Stomach (tissue), 9 donors: Measurements from ENCODE around the gene EIF5. TPM values are rescaled to one million over a fixed set of nuclear protein-coding genes. Genes with fewer than 3 reads are reported as not detected.

ENCODE experiments used
- DNase-seq, 2 donors: peaks; one replicate each; pipeline versions ENCODE4 v3.0.0 to v3.0.0-alpha.2; 2013 to 2019
- H3K27ac ChIP-seq, 5 donors: fragments of 200-600 bp in 4 of 5; sonication (generic) in 4 of 5; one replicate each; pipeline ENCODE4 v1.5.1; 2013 to 2019; ENCODE audit warnings: mild to moderate bottlenecking in 1 of 5, moderate library complexity in 1 of 5
- H3K27me3 ChIP-seq, 3 donors: fragments of 200-600 bp; sonication (generic); one replicate each; pipeline ENCODE4 v1.5.1; 2017 to 2019; ENCODE audit warnings: mixed run types in 1 of 3
- H3K36me3 ChIP-seq, 4 donors: fragments of 200-600 bp; sonication (generic); 1 replicate in 3 of 4; 2 replicates in 1 of 4; pipeline ENCODE4 v1.5.1; 2016 to 2019
- H3K4me1 ChIP-seq, 4 donors: fragments of 200-600 bp; sonication (generic); one replicate each; pipeline ENCODE4 v1.5.1; 2016 to 2019
- H3K4me3 ChIP-seq, 4 donors: fragments of 200-600 bp; sonication (generic) in 3 of 4; one replicate each; pipeline ENCODE4 v1.5.1; 2016 to 2019; ENCODE audit warnings: mild to moderate bottlenecking in 1 of 4
- H3K9me3 ChIP-seq, 4 donors: fragments of 200-600 bp; sonication (generic); one replicate each; pipeline ENCODE4 v1.5.1; 2016 to 2019
- EP300 ChIP-seq: sonication (generic); formaldehyde crosslinking; IDR thresholded peaks from one replicate; pipeline ENCODE4 v1.6.1; 2017; ENCODE audit warnings: antibody characterized with exemption
- POLR2A ChIP-seq, 4 donors: fragments of 450-650 bp; IDR thresholded peaks; one replicate each; pipeline ENCODE4 v1.6.1; 2016; ENCODE audit warnings: antibody characterized with exemption in 4 of 4, control low read depth in 2 of 4, mild to moderate bottlenecking in 1 of 4, moderate library complexity in 1 of 4
- POLR2AphosphoS5 ChIP-seq, 3 donors: sonication (generic); formaldehyde crosslinking; IDR thresholded peaks; one replicate each; pipeline ENCODE4 v1.6.1; 2016; ENCODE audit warnings: antibody characterized with exemption in 3 of 3
- WGBS, 5 donors: extraction: QIAGEN DNeasy Blood & Tissue Kit in 3 of 5; methylation state at CpG; one replicate each; pipeline versions ENCODE4 v1.1.5 to v1.1.7; 2013 to 2018; 5-methylcytosine and 5-hydroxymethylcytosine counted together
- intact Hi-C: fragments of 100-400 bp; cut with DNase I; formaldehyde crosslinking; loops from one replicate; pipeline ENCODE4 v1.15.1; 2023; ENCODE audit warnings: low total_unique reads
- polyA plus RNA-seq, 3 donors: library from polyadenylated mRNA; stranded (reverse); fragments of 200-250 nt; gene quantifications; one replicate each; pipeline ENCODE4 v1.2.3, GENCODE V29; 2013
- total RNA-seq, 5 donors: library from RNA; depleted of rRNA; stranded (reverse); fragments of >200 nt; gene quantifications; one replicate each; pipeline versions ENCODE4 v1.1.0 to v1.2.3, GENCODE V29; 2014 to 2016
- TF ChIP-seq, protein P1 (sequence below), 7 experiments: fragments of 450-650 bp in 4 of 7; fragments of 200-600 bp in 3 of 7; sonication (generic) in 3 of 7; IDR thresholded peaks; one replicate each; pipeline ENCODE4 v1.5.1; 2016 to 2019; ENCODE audit warnings: antibody characterized with exemption in 7 of 7, control low read depth in 2 of 7, mild to moderate bottlenecking in 1 of 7
- donor health status: healthy with polysubstance abuse.
- donor health status: Bipolar disorder and iron deficiency.
- donor health status: healthy.

Gene EIF5
- total and polyA plus RNA-seq, 8 donors: 44.3 to 401 (median 134) TPM

DNA sequence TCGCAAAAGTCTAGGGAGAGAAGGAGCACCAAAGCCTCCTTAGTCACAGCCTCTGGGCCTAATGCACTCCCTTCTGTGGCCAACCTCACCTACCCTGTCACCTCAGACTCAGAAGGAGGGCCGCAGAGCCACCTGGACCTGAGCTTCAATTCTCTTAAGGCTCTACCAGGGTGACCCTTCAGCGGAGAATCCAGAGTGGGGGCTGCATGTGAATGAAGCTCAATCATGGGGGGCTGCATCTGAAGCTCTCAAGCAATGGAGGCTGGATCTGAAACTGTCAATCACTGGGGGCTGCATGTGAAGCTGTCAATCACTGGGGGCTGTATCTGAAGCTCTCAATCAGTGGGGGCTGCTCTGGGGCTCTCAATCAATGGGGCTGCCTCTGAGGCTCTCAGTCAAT is 43.1 kb upstream of the EIF5 start:
- no peaks in the 10 kb centered on the region for H3K4me1 ChIP-seq
- H3K36me3 ChIP-seq: no peaks in the 10 kb centered on the region
- 86 to 100% (median 90%) methylated on average over 2 to 3 of the region's 3 CpGs for WGBS, 5 donors
- intact Hi-C loops: loop anchor here (10.0 kb wide), 1 partner anchor 186 kb away; no protein-coding TSS in a partner anchor
- H3K9me3 ChIP-seq: no peaks in the 10 kb centered on the region
- DNase-seq: no peak
- no peak overlapping the region for H3K27ac ChIP-seq
- peaks cover 0 to 52% (median 0%) of the 10 kb centered on the region in 3 donors for H3K27me3 ChIP-seq
- no peak for TF ChIP-seq POLR2AphosphoS5 (IDR thresholded peaks at IDR 0.05)
- TF ChIP-seq POLR2A (IDR thresholded peaks at IDR 0.05): no peak
- TF ChIP-seq, protein P1, sequence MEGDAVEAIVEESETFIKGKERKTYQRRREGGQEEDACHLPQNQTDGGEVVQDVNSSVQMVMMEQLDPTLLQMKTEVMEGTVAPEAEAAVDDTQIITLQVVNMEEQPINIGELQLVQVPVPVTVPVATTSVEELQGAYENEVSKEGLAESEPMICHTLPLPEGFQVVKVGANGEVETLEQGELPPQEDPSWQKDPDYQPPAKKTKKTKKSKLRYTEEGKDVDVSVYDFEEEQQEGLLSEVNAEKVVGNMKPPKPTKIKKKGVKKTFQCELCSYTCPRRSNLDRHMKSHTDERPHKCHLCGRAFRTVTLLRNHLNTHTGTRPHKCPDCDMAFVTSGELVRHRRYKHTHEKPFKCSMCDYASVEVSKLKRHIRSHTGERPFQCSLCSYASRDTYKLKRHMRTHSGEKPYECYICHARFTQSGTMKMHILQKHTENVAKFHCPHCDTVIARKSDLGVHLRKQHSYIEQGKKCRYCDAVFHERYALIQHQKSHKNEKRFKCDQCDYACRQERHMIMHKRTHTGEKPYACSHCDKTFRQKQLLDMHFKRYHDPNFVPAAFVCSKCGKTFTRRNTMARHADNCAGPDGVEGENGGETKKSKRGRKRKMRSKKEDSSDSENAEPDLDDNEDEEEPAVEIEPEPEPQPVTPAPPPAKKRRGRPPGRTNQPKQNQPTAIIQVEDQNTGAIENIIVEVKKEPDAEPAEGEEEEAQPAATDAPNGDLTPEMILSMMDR (IDR thresholded peaks at IDR 0.05): no peak
- no peak for TF ChIP-seq EP300
- no peak overlapping the region for H3K4me3 ChIP-seq

DNA sequence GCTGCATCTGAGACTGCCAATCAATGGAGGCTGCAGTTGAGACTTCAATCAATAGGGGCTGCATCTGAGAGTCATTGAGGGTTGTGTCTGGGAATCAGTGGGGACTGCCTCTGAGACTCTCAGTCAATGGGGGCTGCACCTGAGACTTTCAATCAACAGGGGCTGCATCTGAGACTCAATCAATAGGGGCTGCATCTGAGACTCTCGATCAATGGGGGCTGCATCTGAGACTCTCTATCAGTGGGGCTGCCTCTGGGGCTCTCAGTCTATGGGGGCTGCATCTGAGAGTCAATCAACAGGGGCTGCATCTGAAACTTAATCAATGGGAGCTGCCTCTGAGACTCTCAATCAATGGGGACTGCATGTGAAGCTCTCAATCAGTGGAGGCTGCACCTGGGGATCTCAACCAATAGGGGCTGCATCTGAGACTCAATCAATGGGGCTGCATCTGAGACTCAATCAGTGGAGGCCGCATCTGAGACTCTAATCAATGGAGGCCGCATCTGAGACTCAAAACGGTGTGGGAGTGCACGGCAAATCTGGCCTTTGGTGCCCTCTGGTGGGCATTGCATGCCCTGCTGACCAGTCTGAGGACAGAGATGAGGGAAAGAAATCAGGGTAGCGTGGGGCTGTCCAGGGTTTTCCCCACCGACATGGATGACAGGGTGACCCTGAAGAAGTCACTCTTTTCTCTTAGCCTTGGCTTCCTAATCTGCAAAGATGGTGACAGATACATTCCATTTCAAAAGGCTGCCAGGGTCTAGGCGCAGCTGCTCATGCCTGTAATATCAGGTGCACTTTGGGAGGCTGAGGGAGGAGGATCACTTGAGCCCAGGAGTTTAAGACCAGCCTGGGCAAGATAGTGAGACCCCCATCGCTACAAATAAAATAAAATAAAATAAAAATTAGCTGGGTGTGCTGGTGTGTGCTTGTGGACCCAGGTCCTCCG is 41.3 kb upstream of the EIF5 start:
- peak; percentile 84 to 90 for DNase-seq
- TF ChIP-seq, protein P1 (IDR thresholded peaks at IDR 0.05): peak in 5 of 7 experiments; percentile 80 to 95 (median 90)
- TF ChIP-seq POLR2AphosphoS5 (IDR thresholded peaks at IDR 0.05) (peak in 1 of 3 donors; percentile 59), EP300 (no peak), POLR2A (IDR thresholded peaks at IDR 0.05) (no peak)
- peaks cover 0 to 44% (median 0%) of the 10 kb centered on the region in 3 donors for H3K27me3 ChIP-seq
- H3K36me3 ChIP-seq: no peaks in the 10 kb centered on the region
- no peak overlapping the region for H3K4me3 ChIP-seq
- 22 to 34% (median 27%) methylated on average over 6 to 10 of the region's 10 CpGs for WGBS, 5 donors
- H3K4me1 ChIP-seq: no peaks in the 10 kb centered on the region
- H3K9me3 ChIP-seq: no peaks in the 10 kb centered on the region
- intact Hi-C loops: loop anchor here (10.0 kb wide), 1 partner anchor 188 kb away; no protein-coding TSS in a partner anchor
- no peak overlapping the region for H3K27ac ChIP-seq

DNA sequence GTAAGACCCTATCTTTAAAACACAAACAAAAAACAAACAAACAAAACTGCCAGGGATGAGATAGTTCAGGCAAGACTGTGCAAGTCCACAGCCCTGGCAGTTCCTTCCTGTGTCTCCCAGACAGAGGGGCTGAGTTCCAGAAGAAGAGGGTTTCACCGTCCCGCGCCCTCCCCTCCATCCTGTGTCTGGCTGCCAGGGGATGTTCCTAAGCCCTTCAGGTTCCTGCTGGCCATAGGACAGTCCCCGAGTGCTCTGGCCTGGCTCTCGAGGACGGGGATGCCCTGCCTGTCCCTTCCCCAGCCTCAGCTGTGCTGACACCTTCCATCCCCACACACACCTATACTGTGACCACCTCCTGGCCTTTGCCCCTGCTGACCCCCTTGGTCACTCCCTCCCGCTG is 40.6 kb upstream of the EIF5 start:
- WGBS, 5 donors: 74 to 84% (median 78%) methylated on average over 7 of the region's 7 CpGs
- DNase-seq: no peak

DNA sequence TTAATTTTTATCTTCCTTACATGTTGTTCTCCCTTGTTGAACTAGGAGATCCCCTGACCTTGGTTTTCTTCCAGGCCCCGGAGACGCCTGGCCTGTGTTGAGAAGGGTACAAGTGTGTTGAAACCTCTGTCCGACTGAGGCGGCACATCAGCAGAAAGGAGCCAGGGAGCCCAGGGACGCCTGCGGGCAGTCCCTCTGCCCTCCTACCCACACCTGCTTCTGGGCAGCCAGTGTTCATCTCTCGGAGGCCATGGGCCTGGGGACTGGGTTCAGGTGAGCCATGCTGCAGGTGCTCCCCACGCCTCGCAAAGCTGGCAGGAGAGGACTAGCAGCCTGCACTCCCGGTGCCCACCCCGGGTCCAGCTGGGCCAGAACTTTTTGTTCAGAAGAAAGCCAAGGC is 39.9 kb upstream of the EIF5 start:
- H3K9me3 ChIP-seq: no peaks in the 10 kb centered on the region
- no peak overlapping the region for H3K4me3 ChIP-seq
- DNase-seq: no peak
- WGBS, 5 donors: 87 to 93% (median 92%) methylated on average over 10 to 11 of the region's 11 CpGs
- peaks cover 0 to 39% (median 0%) of the 10 kb centered on the region in 3 donors for H3K27me3 ChIP-seq
- H3K4me1 ChIP-seq: no peaks in the 10 kb centered on the region
- H3K27ac ChIP-seq: no peak overlapping the region
- intact Hi-C loops: loop anchor here (10.0 kb wide), 1 partner anchor 189 kb away; no protein-coding TSS in a partner anchor
- TF ChIP-seq EP300: no peak
- no peak for TF ChIP-seq POLR2A (IDR thresholded peaks at IDR 0.05)
- TF ChIP-seq, protein P1 (IDR thresholded peaks at IDR 0.05): no peak
- TF ChIP-seq POLR2AphosphoS5 (IDR thresholded peaks at IDR 0.05): no peak
- no peaks in the 10 kb centered on the region for H3K36me3 ChIP-seq

More for the DNA sequence above, 40.6 kb upstream of the EIF5 start:
- intact Hi-C loops: loop anchor here (10.0 kb wide), 1 partner anchor 189 kb away; no protein-coding TSS in a partner anchor
- Histone ChIP-seq H3K9me3 (no peaks in the 10 kb centered on the region), H3K27me3 (peaks cover 0 to 39% (median 0%) of the 10 kb centered on the region in 3 donors), H3K4me1 (no peaks in the 10 kb centered on the region), H3K4me3 (no peak overlapping the region), H3K36me3 (no peaks in the 10 kb centered on the region), H3K27ac (no peak overlapping the region)
- TF ChIP-seq, protein P1 (IDR thresholded peaks at IDR 0.05): no peak
- TF ChIP-seq POLR2A (IDR thresholded peaks at IDR 0.05) (no peak), EP300 (no peak), POLR2AphosphoS5 (IDR thresholded peaks at IDR 0.05) (no peak)
